NCI-H1105 (cell line): Measurements from ENCODE around the gene THEM5.
"Not testable (repeated sequence)": the region's sequence is repeated elsewhere in the genome, so short reads cannot be mapped to it uniquely, and the experiment has no call there.

Experiments
- DNase-seq: peaks from one replicate; lab custom pipeline; 2025; lab: John Stamatoyannopoulos, UW

THEM5 gene, protein sequence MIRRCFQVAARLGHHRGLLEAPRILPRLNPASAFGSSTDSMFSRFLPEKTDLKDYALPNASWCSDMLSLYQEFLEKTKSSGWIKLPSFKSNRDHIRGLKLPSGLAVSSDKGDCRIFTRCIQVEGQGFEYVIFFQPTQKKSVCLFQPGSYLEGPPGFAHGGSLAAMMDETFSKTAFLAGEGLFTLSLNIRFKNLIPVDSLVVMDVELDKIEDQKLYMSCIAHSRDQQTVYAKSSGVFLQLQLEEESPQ

DNA sequence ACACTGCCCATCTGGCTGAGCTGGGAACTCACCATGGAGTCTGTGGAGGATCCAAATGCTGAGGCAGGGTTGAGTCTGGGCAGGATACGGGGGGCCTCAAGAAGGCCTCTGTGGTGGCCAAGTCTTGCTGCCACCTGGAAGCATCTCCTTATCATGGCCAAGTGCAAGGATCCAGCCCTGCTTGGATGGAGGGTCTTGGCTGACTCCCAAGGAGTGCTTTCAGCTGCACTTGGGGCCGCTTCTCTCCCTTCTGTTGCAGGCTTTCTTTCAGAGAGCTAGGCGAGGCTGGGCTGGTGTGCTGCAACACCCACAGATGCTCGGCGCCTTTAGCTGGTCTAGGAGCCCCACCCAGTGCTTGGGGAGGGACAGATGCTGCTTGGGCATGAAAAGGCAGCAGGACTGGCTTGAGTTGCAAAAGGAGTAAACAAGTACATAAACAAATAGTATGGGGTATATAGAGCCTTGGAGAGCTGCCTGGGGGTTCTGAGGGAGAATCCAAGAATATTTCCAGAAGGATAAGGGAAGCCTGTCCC lies at the start of gene THEM5:
Gene THEM5 (minus strand): TSS at position 302 of the 533 bp plus-strand sequence. CDS start 147 bp downstream, at position 155.
- no peak for DNase-seq

GRCh38 chr1:151902858-151903257 lies 49.3 kb upstream of the THEM5 start:
- DNase-seq = no peak

GRCh38 chr1:151900804-151901203 lies 47.3 kb upstream of the THEM5 start:
- DNase-seq = not testable (repeated sequence)

- DNase-seq = no peak
Observed at GRCh38 chr1:151898519-151898991, 45.0 kb upstream of the THEM5 start.

DNA sequence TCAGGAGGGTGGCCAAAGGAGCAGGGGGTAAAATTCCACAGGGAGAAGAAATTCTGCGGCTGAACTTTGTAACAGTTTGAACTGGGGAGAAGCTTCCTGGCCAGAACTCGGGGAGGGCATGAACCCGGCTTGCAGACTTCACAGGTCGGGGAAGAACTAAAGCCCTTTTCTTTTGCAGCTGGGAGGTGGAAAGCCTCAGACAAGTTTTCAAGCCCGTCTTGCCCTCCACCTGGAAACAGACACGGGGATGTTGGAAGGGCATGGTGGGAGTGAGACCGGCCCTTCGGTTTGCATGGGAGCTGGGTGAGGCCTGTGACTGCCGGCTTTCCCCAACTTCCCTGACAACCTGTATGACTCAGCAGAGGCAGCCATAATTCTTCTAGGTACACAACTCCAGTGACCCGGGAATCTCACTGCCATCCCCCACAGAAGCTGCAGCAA lies 44.5 kb upstream of the THEM5 start:
- DNase-seq = no peak

DNA sequence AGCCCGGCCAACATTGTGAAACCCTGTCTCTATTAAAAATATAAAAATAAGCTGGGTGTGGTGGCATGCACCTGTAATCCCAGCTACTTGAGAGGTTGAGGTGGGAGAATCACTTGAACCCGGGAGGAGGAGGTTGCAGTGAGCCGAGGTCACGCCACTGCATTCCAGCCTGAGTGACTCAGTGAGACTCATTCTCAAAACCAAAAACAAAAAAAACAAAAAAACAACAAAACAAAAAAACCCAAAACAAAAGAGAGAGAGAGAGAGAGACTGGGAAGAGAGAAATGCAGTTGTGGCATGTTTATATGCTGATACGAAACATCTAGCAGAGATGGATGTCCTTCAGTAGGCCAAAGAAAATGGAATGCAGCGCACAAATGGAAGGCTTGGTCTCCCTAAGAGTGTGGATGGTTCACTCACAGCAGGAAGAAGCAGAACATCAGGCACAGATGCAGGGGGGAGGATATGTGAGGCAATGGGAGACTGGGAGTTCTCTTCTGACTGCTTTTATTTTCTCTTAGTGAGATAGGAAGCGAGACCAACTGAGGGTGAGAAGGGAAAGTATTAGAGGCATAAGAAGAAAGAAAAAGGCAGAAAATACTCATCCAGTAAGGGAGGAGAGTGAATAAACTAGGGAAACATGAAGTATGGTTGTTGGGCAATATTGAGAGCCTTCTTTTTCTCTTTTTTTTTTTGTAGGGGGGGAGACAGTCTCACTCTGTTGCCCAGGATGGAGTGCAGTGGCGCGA lies 39.8 kb upstream of the THEM5 start:
- DNase-seq = no peak

DNA sequence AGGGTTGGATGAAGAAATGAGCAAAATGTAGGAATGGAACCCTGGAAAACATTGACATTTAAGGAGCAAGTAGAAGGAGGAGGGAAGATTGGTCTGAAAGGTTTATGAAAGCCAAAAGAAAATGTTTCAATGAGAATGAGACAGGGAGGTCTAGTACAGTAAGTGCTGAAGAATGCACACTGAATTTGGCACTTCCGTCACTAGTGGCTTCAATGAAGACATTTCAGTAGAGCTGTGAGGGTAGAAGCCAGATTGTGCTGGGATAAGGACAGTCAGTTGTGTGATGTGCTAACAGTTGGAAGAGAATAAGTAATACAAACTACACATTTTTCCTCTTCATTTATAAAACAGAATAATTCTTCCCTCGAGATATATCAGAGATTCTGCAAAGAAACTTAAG lies 38.7 kb upstream of the THEM5 start:
- DNase-seq = no peak

GRCh38 chr1:151891512-151891911 lies 38.0 kb upstream of the THEM5 start:
- DNase-seq = no peak

DNA sequence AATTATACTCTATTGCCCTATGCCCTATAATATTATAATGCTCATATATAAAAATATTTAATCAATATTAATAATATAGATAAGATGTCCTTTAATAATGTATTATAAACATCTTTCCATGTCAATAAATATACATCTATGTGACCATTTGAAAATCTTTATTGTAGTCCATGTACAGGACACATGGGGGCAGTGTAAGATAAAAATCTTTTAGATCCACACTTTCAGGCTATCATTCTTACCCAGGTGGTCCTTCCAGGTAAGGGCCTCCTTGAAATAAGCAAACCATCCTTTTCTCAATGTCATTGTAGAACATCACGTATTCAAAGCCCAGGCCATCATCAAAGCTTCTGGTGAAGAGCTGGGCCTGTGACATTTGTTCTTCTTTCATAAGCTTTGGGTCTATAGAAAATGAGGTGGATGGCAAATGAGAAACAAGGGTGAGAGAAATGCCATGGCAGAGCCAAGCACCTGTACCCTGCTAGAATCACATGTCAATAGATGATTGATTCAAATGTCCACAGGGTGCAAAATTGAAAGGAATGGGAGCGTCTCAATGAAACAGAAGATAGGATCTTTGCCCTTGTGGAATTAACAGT lies 35.6 kb upstream of the THEM5 start:
- DNase-seq = peak; percentile 17

GRCh38 chr1:151887028-151887427 lies 33.5 kb upstream of the THEM5 start:
- no peak for DNase-seq

GRCh38 chr1:151885479-151885878 lies 32.0 kb upstream of the THEM5 start:
- no peak for DNase-seq

GRCh38 chr1:151884879-151885278 lies 31.4 kb upstream of the THEM5 start:
- DNase-seq = not testable (repeated sequence)

- DNase-seq = not testable (repeated sequence)
Observed at GRCh38 chr1:151884445-151884844, 30.9 kb upstream of the THEM5 start.

- DNase-seq = not testable (repeated sequence)
Observed at GRCh38 chr1:151883898-151884297, 30.4 kb upstream of the THEM5 start.

DNA sequence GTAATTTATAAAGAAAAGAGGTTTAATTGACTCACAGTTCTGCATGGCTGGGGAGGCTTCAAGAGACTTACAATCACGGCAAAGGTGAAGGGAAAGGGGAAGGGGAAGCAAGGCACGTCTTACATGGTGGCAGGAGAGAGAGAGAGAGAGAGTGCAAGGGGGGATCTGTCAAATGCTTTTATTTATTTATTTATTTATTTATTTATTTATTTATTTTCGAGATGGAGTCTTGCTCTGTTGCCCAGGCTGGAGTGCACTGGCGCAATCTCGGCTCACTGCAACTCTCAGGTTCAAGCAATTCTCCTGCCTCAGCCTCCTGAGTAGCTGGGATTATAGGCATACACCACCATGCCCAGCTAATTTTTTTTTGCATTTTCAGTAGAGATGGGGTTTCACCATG lies 29.4 kb upstream of the THEM5 start:
- DNase-seq = not testable (repeated sequence)

- DNase-seq = no peak
Observed at GRCh38 chr1:151882466-151882865, 29.0 kb upstream of the THEM5 start.

DNA sequence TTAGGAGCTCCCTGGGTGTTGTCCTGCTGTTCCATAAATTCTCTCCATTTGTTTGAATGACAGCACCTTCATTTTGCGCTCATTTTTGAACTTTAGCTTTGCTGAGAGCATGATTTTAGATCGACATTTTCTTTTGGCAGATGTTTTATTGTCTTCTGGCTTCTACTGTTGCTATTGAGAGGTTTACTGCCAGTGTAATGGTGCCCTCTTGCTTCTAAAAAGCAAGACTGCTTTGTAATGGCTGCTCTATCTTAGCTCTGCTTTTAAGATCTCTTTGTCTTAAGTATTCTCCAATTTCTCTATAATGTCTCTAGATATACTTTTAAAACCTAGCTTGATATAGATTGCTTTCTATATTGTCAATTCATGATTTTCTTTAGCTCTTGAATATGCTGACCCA lies 28.0 kb upstream of the THEM5 start:
- no peak for DNase-seq

- no peak for DNase-seq
Observed at GRCh38 chr1:151875419-151876097, 22.0 kb upstream of the THEM5 start.

- not testable (repeated sequence) for DNase-seq
Observed at GRCh38 chr1:151872776-151873175, 19.3 kb upstream of the THEM5 start.

DNA sequence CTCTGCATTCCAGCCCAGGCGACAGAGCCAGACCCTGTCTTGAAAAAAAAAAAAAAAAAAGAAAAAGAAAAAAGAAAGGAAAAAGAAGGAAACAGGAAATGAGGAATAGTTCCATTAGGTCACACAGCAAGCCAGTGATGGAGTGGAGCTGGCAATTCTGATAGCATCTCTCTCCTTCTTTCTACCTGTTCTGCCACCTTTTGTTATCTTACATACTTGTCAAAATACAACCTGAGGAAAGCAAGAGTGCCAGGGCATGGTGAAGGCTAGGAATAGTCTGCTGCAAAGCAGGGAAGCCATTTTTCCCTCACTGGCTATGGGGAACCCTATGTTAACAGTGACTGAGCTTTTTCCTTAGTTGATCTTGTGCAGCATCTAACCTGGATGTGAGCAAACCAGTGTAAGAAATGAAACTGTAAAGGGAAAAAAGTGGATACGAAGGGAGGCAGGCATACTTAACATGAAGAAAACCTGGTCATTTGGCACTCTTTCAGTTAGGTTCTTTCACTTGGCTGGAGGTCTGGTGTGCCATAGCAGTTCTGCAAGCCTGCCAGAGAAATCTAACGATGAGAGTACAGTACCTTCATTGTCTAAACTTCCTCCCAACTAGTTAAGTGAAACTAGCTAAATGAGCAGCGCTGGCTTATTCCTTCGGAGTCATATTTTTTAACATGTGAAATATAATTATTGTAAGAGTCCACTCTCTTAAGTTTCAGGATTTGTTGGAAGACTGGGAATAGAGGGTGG lies 17.9 kb upstream of the THEM5 start:
- no peak for DNase-seq

DNA sequence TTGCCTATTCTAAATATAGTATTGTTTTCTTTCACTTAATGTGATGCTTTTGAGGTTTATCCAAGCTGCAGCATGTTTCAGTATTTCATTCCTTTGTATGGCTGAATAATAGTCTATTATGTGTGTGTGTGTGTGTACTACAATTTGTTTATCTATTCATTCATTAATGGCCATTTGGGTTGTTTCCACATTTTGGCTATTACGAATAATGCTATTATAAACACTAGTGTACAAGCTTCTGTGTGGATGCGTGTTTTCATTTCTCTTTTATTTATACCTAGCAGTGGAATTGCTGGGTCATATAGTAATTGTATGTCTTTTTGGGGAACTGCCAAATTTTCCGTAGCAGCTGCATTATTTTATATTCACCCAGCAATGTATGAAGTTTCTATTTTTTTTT lies 15.0 kb upstream of the THEM5 start:
- no peak for DNase-seq
